ENCODE results near the gene PCDHA4.

GRCh38 chr5:140821375-140822280 lies 14.8 kb downstream of the PCDHA4 start, which contains the start of gene PCDHA5:
- TF ChIP-seq ELF4 (IDR thresholded peaks at IDR 0.05) (no peak), BHLHE40 (IDR thresholded peaks at IDR 0.05; ENCODE audit: borderline replicate concordance) (no peak), FOXK2 (IDR thresholded peaks at IDR 0.05) (no peak), SUZ12 (IDR thresholded peaks at IDR 0.05) (no peak), ZNF384 (IDR thresholded peaks at IDR 0.05) (no peak), FOXM1 (IDR thresholded peaks at IDR 0.05; ENCODE audit: borderline replicate concordance) (no peak), SP1 (IDR thresholded peaks at IDR 0.05) (no peak), CTBP1 (IDR thresholded peaks at IDR 0.05; ENCODE audit: borderline replicate concordance) (no peak), HDGF (IDR thresholded peaks at IDR 0.05; ENCODE audit: borderline replicate concordance) (no peak), PKNOX1 (IDR thresholded peaks at IDR 0.05) (no peak)
